GM19328 (cell line): ENCODE measurements around the gene ABI1.
"Not testable (repeated sequence)": the region's sequence is repeated elsewhere in the genome, so short reads cannot be mapped to it uniquely, and the experiment has no call there.

Experiments
- ATAC-seq: cut with Tn5 transposase; IDR thresholded peaks from one replicate; pipeline ENCODE4 v1.9.1; 2021; ENCODE audit warnings: mild to moderate bottlenecking, moderate library complexity; ENCODE audit not compliant: unreplicated experiment

Gene ABI1

GRCh38 chr10:26860443-26861204 lies at the start of gene ABI1:
ABI1 (minus strand) TSS chr10:26860958; CDS start chr10:26860863, 95 bp downstream.
- peak; percentile 69 for ATAC-seq

GRCh38 chr10:26909753-26910152 lies 49.0 kb upstream of the ABI1 start:
- ATAC-seq, result no peak

- ATAC-seq, result not testable (repeated sequence)
These were observed 44.6 kb upstream of the ABI1 start for GRCh38 chr10:26905253-26905781.

- no peak for ATAC-seq
These were observed 42.9 kb upstream of the ABI1 start for GRCh38 chr10:26903431-26904217.

GRCh38 chr10:26892306-26892923 lies 31.7 kb upstream of the ABI1 start:
- ATAC-seq, result not testable (repeated sequence)

GRCh38 chr10:26890956-26891355 lies 30.2 kb upstream of the ABI1 start:
- no peak for ATAC-seq

- ATAC-seq, result no peak
These were observed 27.0 kb upstream of the ABI1 start for GRCh38 chr10:26887611-26888215.

GRCh38 chr10:26881600-26882331 lies 21.0 kb upstream of the ABI1 start:
- no peak for ATAC-seq

- no peak for ATAC-seq
These were observed 19.0 kb upstream of the ABI1 start for GRCh38 chr10:26879744-26880143.

GRCh38 chr10:26870766-26871165 lies 10.0 kb upstream of the ABI1 start:
- ATAC-seq, result no peak

- ATAC-seq, result no peak
These were observed 8.8 kb upstream of the ABI1 start for GRCh38 chr10:26869528-26869927.

GRCh38 chr10:26863351-26864076 lies 2.8 kb upstream of the ABI1 start:
- ATAC-seq, result no peak

GRCh38 chr10:26861205-26861998 lies 644 bp upstream of the ABI1 start:
- ATAC-seq, result no peak

- ATAC-seq, result peak; percentile 2
These were observed 686 bp downstream of the ABI1 start for GRCh38 chr10:26860102-26860442.

- ATAC-seq, result no peak
These were observed 1.3 kb downstream of the ABI1 start for GRCh38 chr10:26859241-26860101.

GRCh38 chr10:26858707-26859034 lies 2.1 kb downstream of the ABI1 start:
- ATAC-seq, result no peak

- ATAC-seq, result peak; percentile 20
These were observed 2.6 kb downstream of the ABI1 start for GRCh38 chr10:26857991-26858706.

- not testable (repeated sequence) for ATAC-seq
These were observed 3.2 kb downstream of the ABI1 start for GRCh38 chr10:26857553-26857952.
